IMR-90 (cell line): ENCODE measurements around the gene QSOX2.

Source experiments
- CEBPB ChIP-seq: IDR thresholded peaks from 2 replicates; pipeline ENCODE4 v1.6.1; 2012; ENCODE audit warnings: low read depth, low read length, improper control_type of control experiment
- CTCF ChIP-seq: conservative IDR thresholded peaks from 2 replicates; pipeline ENCODE4 v1.5.1; 2012; ENCODE audit warnings: mild to moderate bottlenecking, low read depth, low read length, improper control_type of control experiment
- MAFK ChIP-seq: IDR thresholded peaks from 2 replicates; pipeline ENCODE4 v1.6.1; 2012; ENCODE audit warnings: low read depth, low read length, improper control_type of control experiment
- POLR2A ChIP-seq: IDR thresholded peaks from 2 replicates; pipeline ENCODE4 v1.6.1; 2012; ENCODE audit warnings: mild to moderate bottlenecking, low read depth, low read length
- RCOR1 ChIP-seq: IDR thresholded peaks from 2 replicates; pipeline ENCODE4 v1.6.1; 2012; ENCODE audit warnings: mild to moderate bottlenecking, low read length, improper control_type of control experiment; ENCODE audit not compliant: insufficient replicate concordance
- RFX5 ChIP-seq: IDR thresholded peaks from 2 replicates; pipeline ENCODE4 v1.8.0; 2012; ENCODE audit warnings: low read depth, mild to moderate bottlenecking, low read length, moderate library complexity
- SMC3 ChIP-seq: fragments of 150-350 bp; IDR thresholded peaks from 2 replicates; pipeline ENCODE4 v1.6.1; 2016; ENCODE audit warnings: low read depth, mild to moderate bottlenecking, antibody characterized with exemption, low read length, moderate library complexity

- TF ChIP-seq RCOR1 (no peak), CTCF (peak; percentile 43), POLR2A (no peak; the same call in 1 of the 2 replicates), RFX5 (no peak), MAFK (no peak), CEBPB (no peak), SMC3 (peak; percentile 29)
These were observed 21.9 kb upstream of the QSOX2 start for GRCh38 chr9:136267261-136268111.
